HepG2 (cell line): Measurements from ENCODE around the gene MIER1. TPM values are rescaled to one million over a fixed set of nuclear protein-coding genes. Genes with fewer than 3 reads are reported as not detected.
A peak's percentile ranks its signal among the peaks of the same experiment; 100 is the strongest.

Source experiments
- HCFC1 ChIP-seq: fragments of 150-350 bp; IDR thresholded peaks from 2 replicates; pipeline ENCODE4 v1.6.1; 2014; ENCODE audit warnings: low read depth, low read length
- KDM1A ChIP-seq: IDR thresholded peaks from 2 replicates; pipeline ENCODE4 v1.6.1; 2016; ENCODE audit warnings: missing compliant biosample characterization
- KLF6 ChIP-seq: IDR thresholded peaks from 2 replicates; pipeline ENCODE4 v1.8.0; 2016; ENCODE audit warnings: missing biosample characterization, missing genetic modification reagents
- MEIS1 ChIP-seq: sonication (generic); formaldehyde crosslinking; IDR thresholded peaks from 2 replicates; pipeline ENCODE4 v1.9.0; 2021; ENCODE audit warnings: mild to moderate bottlenecking, missing genetic modification reagents, moderate library complexity, borderline replicate concordance
- MYNN ChIP-seq: sonication (generic); formaldehyde crosslinking; IDR thresholded peaks from 2 replicates; pipeline ENCODE4 v1.4.0; 2020; ENCODE audit warnings: mild to moderate bottlenecking, low read depth, missing genetic modification reagents
- NCOA5 ChIP-seq: sonication (generic); formaldehyde crosslinking; IDR thresholded peaks from 2 replicates; pipeline ENCODE4 v1.4.0; 2020; ENCODE audit warnings: missing genetic modification reagents
- NR3C1 ChIP-seq: sonication (generic); formaldehyde crosslinking; IDR thresholded peaks from 2 replicates; pipeline ENCODE4 v1.4.0; 2020; ENCODE audit warnings: missing genetic modification reagents
- PHF5A ChIP-seq: IDR thresholded peaks from one replicate; pipeline ENCODE4 v1.6.1; 2018; ENCODE audit warnings: low read depth, missing genetic modification reagents; ENCODE audit not compliant: unreplicated experiment
- SIX4 ChIP-seq: sonication (generic); formaldehyde crosslinking; IDR thresholded peaks from 2 replicates; pipeline ENCODE4 v1.4.0; 2020; ENCODE audit warnings: missing genetic modification reagents
- SMARCC2 ChIP-seq: fragments of 450-650 bp; IDR thresholded peaks from 2 replicates; pipeline ENCODE4 v1.6.1; 2017; ENCODE audit warnings: antibody characterized with exemption, mild to moderate bottlenecking
- SP1 ChIP-seq, 2 experiments: fragments of 450-650 bp in 1 of 2; sonication (generic) in 1 of 2; formaldehyde crosslinking in 1 of 2; IDR thresholded peaks; 2 replicates each; pipeline versions ENCODE4 v1.4.0 to v1.6.1; 2016 to 2020; ENCODE audit warnings: missing genetic modification reagents in 1 of 2
- TCF7L2 ChIP-seq: IDR thresholded peaks from 2 replicates; pipeline ENCODE4 v1.6.1; 2011; ENCODE audit warnings: mild to moderate bottlenecking, low read depth, low read length, moderate library complexity
- TRIM24 ChIP-seq: sonication (generic); formaldehyde crosslinking; IDR thresholded peaks from 2 replicates; pipeline ENCODE4 v1.8.0; 2022; ENCODE audit warnings: mild to moderate bottlenecking, missing genetic modification reagents
- ZIK1 ChIP-seq: sonication (generic); formaldehyde crosslinking; IDR thresholded peaks from 2 replicates; pipeline ENCODE4 v1.5.0; 2020; ENCODE audit warnings: mild to moderate bottlenecking, low read depth, missing genetic modification reagents, borderline replicate concordance
- ZNF180 ChIP-seq: sonication (generic); formaldehyde crosslinking; IDR thresholded peaks from 2 replicates; pipeline ENCODE4 v1.4.0; 2020; ENCODE audit warnings: low read depth, missing genetic modification reagents, borderline replicate concordance
- ZNF205 ChIP-seq: IDR thresholded peaks from 2 replicates; pipeline ENCODE4 v1.6.1; 2018; ENCODE audit warnings: missing biosample characterization, missing genetic modification reagents
- ZNF207 ChIP-seq: fragments of 450-650 bp; IDR thresholded peaks from 2 replicates; pipeline ENCODE4 v1.6.1; 2016; ENCODE audit warnings: antibody characterized with exemption, borderline replicate concordance
- ZNF329 ChIP-seq: sonication (generic); formaldehyde crosslinking; IDR thresholded peaks from 2 replicates; pipeline ENCODE4 v1.9.0; 2021; ENCODE audit warnings: low read depth, mild to moderate bottlenecking, missing genetic modification reagents
- ZNF44 ChIP-seq: sonication (generic); formaldehyde crosslinking; IDR thresholded peaks from 2 replicates; pipeline ENCODE4 v1.5.1; 2020; ENCODE audit warnings: mild to moderate bottlenecking, missing genetic modification reagents
- ZNF672 ChIP-seq: sonication (generic); formaldehyde crosslinking; IDR thresholded peaks from 2 replicates; pipeline ENCODE4 v1.8.1; 2022; ENCODE audit warnings: missing genetic modification reagents
- polyA plus RNA-seq, 8 experiments: library from polyadenylated mRNA; depleted of rRNA in 3 of 8; stranded (reverse) in 7 of 8; unstranded in 1 of 8; fragments of >200 nt; fragmentation: Illumina TruSeq in 4 of 8; extraction: Trizol in 4 of 8; gene quantifications; 2 replicates each; pipeline versions ENCODE4 v1.2.1 to v1.2.3, GENCODE V29; 2011 to 2016; ENCODE audit warnings: low read depth in 4 of 8, missing spikeins in 1 of 8, mixed read lengths in 1 of 8; ENCODE audit not compliant: insufficient read depth in 1 of 8
- total RNA-seq, 5 experiments: library from RNA; depleted of rRNA; stranded (reverse); fragments of >200 nt; fragmentation: Illumina TruSeq; extraction: Trizol; gene quantifications; 2 replicates each; pipeline ENCODE4 v1.2.3, GENCODE V29; 2016; ENCODE audit warnings: low read depth in 1 of 5
- TF ChIP-seq, protein P1 (sequence below): sonication (generic); formaldehyde crosslinking; IDR thresholded peaks from 2 replicates; pipeline ENCODE4 v1.4.0; 2020; ENCODE audit warnings: mild to moderate bottlenecking, missing genetic modification reagents
- TF ChIP-seq, protein P2 (sequence below): IDR thresholded peaks from 2 replicates; pipeline ENCODE4 v1.6.1; 2012; ENCODE audit warnings: inconsistent platforms
- TF ChIP-seq, protein P3 (sequence below): sonication (generic); formaldehyde crosslinking; IDR thresholded peaks from 2 replicates; pipeline ENCODE4 v1.8.1; 2023; ENCODE audit warnings: mild to moderate bottlenecking, moderate library complexity, missing genetic modification reagents
- TF ChIP-seq, protein P4 (sequence below): sonication (generic); formaldehyde crosslinking; conservative IDR thresholded peaks from 2 replicates; pipeline ENCODE4 v1.8.0; 2022; ENCODE audit warnings: missing genetic modification reagents

MIER1 gene
- total and polyA plus RNA-seq, 2 of the 13 experiments (the other 11 are each of a cell fraction or from before 2014, with no cell fraction given): 7.0 to 30.4 TPM

DNA sequence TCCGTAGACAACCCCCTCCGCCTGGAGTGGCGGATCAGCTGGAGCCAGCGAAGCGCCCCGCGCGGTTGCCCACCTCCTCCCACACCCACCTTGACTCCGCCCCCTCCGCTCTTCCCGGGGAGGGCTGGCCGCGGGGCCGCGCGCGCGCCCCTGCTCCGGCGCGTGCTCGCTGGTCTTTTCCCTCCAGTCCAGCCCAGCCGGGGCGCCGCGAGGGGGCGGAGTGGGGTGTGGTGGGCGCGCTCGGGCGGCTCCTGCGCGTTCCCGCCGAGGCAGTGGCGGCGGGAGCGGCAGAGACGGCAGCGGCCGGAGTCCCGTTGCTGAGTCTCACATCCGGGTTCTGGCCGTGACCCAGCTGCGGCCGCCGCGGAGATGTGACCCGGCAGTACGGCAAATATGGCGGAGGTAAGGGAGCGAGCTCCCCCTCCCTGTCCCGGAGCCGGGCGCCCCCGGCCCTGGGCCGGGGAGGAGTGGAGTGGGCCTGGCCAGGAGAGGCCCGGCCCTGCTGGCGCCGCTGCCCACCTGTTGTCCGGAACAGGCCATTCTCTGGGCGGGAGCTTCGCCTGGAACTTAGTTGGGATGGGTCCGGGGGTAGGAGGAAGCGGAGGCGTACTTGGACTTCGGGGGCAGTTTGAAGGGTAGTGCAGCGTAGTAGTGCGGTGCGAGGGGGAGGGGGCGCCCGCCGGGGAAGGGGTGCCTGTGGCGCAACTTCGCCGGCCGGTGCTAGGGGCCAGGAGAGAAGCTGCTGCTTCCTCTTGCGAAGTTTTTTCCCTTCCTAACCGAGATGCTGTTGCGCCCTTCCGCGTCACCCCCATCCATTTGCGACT is 5.4 kb downstream of the MIER1 start (continued):
- TF ChIP-seq, protein P1, sequence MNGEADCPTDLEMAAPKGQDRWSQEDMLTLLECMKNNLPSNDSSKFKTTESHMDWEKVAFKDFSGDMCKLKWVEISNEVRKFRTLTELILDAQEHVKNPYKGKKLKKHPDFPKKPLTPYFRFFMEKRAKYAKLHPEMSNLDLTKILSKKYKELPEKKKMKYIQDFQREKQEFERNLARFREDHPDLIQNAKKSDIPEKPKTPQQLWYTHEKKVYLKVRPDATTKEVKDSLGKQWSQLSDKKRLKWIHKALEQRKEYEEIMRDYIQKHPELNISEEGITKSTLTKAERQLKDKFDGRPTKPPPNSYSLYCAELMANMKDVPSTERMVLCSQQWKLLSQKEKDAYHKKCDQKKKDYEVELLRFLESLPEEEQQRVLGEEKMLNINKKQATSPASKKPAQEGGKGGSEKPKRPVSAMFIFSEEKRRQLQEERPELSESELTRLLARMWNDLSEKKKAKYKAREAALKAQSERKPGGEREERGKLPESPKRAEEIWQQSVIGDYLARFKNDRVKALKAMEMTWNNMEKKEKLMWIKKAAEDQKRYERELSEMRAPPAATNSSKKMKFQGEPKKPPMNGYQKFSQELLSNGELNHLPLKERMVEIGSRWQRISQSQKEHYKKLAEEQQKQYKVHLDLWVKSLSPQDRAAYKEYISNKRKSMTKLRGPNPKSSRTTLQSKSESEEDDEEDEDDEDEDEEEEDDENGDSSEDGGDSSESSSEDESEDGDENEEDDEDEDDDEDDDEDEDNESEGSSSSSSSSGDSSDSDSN (CRISPR knock-in tag): peak; percentile 78
- TF ChIP-seq MYNN (CRISPR knock-in tag): no peak
- 0 out of 2 replicates have a peak, but pooled peaks have one; percentile 27 for TF ChIP-seq ZIK1 (CRISPR knock-in tag)
- TF ChIP-seq PHF5A: no peak
- no peak for TF ChIP-seq TCF7L2
- 0 out of 2 replicates have a peak, but pooled peaks have one; percentile 24 for TF ChIP-seq KLF6 (CRISPR knock-in tag)
- TF ChIP-seq MEIS1 (CRISPR knock-in tag): 0 out of 2 replicates have a peak, but pooled peaks have one; percentile 16
- TF ChIP-seq NCOA5 (CRISPR knock-in tag): no peak
- TF ChIP-seq, protein P2, sequence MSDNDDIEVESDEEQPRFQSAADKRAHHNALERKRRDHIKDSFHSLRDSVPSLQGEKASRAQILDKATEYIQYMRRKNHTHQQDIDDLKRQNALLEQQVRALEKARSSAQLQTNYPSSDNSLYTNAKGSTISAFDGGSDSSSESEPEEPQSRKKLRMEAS: no peak
- TF ChIP-seq TRIM24 (CRISPR knock-in tag): no peak
- no peak for TF ChIP-seq NR3C1
- TF ChIP-seq, protein P3, sequence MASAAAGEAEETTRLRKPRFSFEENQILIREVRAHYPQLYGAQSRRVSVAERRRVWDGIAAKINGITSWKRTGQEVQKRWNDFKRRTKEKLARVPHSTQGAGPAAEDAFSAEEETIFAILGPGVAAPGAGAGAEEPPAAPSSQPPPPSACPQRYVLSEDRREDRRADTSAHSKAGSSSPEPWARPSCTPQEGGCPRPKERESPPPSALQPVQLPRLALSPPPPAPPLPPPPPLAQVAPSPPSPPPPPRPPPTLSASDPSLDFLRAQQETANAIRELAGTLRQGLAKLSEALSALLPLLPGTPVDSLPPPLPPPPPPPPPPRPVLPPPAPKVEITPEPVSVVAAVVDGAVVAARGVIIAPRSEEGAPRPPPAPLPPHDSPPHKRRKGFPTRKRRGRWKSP (CRISPR knock-in tag): peak; percentile 61; the same call in 1 of the 2 replicates
- no peak for TF ChIP-seq ZNF180
- TF ChIP-seq SP1 (IDR thresholded peaks at IDR 0.05): no peak
- peak; percentile 57; the same call in 1 of the 2 replicates for TF ChIP-seq SP1 (CRISPR knock-in tag; IDR thresholded peaks at IDR 0.05)
- TF ChIP-seq ZNF205: no peak
- no peak for TF ChIP-seq ZNF329 (CRISPR knock-in tag)
- TF ChIP-seq, protein P4, sequence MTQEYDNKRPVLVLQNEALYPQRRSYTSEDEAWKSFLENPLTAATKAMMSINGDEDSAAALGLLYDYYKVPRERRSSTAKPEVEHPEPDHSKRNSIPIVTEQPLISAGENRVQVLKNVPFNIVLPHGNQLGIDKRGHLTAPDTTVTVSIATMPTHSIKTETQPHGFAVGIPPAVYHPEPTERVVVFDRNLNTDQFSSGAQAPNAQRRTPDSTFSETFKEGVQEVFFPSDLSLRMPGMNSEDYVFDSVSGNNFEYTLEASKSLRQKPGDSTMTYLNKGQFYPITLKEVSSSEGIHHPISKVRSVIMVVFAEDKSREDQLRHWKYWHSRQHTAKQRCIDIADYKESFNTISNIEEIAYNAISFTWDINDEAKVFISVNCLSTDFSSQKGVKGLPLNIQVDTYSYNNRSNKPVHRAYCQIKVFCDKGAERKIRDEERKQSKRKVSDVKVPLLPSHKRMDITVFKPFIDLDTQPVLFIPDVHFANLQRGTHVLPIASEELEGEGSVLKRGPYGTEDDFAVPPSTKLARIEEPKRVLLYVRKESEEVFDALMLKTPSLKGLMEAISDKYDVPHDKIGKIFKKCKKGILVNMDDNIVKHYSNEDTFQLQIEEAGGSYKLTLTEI (CRISPR knock-in tag): no peak
- no peak for TF ChIP-seq KDM1A
- TF ChIP-seq ZNF207: no peak
- TF ChIP-seq HCFC1: no peak
- TF ChIP-seq ZNF44: 0 out of 2 replicates have a peak, but pooled peaks have one; percentile 52
- TF ChIP-seq ZNF672 (CRISPR knock-in tag): no peak
- TF ChIP-seq SIX4 (CRISPR knock-in tag): no peak
- no peak for TF ChIP-seq SMARCC2
